GM21529 (cell line): Measurements from ENCODE around the gene SLFN13.
"Not testable (repeated sequence)": the region's sequence is repeated elsewhere in the genome, so short reads cannot be mapped to it uniquely, and the experiment has no call there.

Source experiments
- ATAC-seq: cut with Tn5 transposase; IDR thresholded peaks from one replicate; pipeline ENCODE4 v1.9.1; 2021; ENCODE audit not compliant: unreplicated experiment

SLFN13 gene, protein sequence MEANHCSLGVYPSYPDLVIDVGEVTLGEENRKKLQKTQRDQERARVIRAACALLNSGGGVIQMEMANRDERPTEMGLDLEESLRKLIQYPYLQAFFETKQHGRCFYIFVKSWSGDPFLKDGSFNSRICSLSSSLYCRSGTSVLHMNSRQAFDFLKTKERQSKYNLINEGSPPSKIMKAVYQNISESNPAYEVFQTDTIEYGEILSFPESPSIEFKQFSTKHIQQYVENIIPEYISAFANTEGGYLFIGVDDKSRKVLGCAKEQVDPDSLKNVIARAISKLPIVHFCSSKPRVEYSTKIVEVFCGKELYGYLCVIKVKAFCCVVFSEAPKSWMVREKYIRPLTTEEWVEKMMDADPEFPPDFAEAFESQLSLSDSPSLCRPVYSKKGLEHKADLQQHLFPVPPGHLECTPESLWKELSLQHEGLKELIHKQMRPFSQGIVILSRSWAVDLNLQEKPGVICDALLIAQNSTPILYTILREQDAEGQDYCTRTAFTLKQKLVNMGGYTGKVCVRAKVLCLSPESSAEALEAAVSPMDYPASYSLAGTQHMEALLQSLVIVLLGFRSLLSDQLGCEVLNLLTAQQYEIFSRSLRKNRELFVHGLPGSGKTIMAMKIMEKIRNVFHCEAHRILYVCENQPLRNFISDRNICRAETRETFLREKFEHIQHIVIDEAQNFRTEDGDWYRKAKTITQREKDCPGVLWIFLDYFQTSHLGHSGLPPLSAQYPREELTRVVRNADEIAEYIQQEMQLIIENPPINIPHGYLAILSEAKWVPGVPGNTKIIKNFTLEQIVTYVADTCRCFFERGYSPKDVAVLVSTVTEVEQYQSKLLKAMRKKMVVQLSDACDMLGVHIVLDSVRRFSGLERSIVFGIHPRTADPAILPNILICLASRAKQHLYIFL

DNA sequence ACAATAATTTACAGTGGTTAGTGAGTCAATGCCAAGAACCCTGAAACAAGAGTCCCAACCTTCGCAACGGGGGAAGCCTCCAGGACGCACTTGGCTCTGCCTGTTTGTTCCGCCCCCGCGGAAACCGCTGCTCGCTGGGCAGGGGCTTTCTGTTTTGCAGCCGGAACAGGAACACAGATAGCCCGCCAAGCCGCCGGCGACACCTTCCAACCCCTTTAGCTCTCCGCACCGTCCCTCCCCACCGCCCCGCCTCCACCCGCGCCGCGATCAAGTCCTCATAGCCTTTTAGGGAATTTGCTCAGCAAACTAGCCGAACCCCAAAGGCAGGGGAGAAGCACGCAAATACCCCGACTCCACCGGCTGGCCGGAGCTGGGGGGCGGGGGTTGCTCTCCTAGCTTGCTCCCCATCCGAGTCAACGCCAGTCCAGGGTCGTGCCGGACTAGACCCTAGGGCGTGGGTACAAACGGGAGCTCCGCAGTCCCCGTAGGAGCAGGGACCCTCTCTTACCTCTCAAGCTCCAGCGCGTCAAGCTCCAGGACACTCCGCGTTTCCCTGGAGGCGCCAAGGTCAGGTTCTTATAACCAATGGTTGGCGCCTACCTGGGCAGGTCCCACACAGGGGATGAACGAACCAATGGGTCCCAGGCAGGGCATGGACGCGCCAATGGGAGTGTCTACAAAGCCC is at the start of gene SLFN13:
Gene SLFN13, minus strand, starts transcription at position 553 of the 685 bp plus-strand sequence. CDS start 3,086 bp downstream, outside the sequence.
- peak; percentile 75 for ATAC-seq

DNA sequence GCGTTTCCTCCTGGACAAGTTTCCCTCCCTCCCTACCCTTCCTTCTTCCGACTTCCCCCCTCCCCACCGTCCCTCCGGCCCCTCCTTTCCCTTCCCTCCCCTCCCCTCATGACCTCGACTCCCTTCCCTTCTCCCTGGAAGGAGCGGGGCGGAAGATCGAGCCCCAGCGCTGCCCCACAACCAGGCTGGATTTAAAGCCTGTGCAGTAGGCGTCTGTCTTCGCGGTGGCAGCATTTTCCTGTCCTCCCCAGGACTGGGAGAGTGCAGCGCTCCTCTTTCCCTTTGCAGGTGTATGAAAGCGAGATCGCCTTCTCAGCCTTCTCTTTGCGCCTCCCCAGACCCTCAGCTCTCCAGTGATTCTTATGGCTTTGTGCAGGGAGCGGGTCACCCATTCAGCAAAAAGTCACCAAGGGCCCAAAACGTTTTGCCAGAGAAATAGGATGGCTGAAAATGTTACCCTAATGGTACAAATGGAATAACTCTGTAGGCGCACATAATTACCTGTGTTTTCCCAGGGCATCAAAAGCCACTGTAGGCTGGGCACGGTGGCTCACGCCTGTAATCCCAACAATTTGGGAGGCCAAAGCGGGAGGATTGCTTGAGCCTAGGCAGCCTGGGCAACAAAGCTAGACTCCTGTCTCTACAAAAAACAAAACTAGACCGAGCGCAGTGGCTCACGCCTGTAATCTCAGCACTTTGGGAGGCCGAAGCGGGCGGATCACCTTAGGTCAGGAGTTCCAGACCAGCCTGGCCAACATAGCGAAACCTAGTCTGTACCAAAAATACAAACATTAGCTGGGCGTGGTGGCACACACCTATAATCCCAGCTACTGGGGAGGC is 48.1 kb upstream of the SLFN13 start:
- no peak for ATAC-seq

DNA sequence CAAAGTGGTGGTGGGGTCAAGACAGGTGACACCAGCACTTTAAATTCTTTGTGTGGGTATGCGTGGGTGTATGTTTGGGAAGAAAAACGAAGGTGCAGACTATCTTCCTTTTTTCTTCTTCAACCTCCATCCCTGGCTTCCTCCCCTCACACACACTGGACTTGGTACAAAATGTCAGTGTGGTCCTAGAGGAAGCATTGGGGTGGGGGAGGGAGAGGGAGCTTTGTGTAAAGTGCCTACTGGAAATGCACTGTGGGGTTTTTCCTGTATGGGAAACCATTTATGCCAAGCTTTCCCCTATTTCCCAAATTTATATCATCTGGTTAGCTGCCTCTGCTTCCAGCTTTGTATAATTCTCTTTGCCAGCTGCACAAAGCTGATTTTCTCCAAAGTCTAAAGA is 44.5 kb upstream of the SLFN13 start:
- no peak for ATAC-seq

DNA sequence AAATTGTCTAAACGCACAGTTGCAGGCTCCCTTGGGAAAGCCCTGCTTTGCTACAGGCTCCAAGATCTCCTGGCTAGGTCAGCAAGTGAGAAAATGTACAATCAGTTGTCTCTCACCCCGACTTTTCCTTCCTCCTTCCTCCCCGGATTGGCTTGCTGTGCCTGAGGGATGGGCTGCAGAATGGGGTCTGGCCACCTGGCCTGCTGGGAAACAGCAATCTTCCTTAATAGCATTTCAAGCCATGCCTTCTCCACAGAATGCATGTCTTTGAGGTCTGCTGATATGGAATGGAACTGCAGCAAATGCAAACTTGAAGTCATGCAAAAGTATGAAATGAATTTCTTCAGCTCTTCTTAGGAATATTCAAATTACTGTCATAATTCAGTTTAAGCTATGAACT is 42.9 kb upstream of the SLFN13 start:
- no peak for ATAC-seq

DNA sequence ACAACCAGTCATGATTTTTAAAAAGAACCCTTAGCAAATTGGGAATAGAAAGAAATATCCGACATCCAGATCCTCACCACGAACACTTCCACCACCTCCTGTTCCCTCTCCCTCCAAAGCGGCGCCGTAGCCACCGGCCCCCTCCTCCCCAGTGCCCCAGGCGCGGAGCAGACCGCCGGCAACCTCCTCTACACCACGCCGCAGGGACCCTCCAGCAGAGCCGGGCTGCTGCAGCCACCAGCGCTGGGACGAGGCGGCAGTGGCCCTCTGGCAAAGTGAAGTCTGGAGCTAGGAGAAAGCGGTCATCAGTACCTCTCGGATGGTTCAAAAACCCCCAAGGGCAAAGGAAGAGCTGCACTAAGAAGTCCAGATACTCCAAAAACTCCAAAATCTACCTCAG is 41.4 kb upstream of the SLFN13 start:
- no peak for ATAC-seq

DNA sequence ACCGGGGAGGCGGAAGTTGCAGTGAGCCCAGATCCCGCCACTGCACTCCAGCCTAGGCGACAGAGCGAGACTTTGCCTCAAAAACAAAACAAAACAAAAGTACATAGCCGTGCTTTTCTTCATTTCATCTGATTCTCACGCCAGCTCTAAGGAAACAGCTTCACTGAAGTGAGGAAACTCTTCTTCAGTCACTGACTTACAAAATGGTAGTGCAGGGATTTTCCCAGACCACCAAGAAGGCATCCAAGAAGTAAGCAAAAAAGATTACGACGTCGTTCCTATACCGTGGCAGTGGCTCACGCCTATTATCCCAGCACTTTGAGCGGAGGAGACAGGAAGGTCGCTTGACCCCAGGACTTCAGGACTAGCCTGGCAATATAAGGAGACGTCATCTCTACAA is 40.4 kb upstream of the SLFN13 start:
- ATAC-seq: no peak

DNA sequence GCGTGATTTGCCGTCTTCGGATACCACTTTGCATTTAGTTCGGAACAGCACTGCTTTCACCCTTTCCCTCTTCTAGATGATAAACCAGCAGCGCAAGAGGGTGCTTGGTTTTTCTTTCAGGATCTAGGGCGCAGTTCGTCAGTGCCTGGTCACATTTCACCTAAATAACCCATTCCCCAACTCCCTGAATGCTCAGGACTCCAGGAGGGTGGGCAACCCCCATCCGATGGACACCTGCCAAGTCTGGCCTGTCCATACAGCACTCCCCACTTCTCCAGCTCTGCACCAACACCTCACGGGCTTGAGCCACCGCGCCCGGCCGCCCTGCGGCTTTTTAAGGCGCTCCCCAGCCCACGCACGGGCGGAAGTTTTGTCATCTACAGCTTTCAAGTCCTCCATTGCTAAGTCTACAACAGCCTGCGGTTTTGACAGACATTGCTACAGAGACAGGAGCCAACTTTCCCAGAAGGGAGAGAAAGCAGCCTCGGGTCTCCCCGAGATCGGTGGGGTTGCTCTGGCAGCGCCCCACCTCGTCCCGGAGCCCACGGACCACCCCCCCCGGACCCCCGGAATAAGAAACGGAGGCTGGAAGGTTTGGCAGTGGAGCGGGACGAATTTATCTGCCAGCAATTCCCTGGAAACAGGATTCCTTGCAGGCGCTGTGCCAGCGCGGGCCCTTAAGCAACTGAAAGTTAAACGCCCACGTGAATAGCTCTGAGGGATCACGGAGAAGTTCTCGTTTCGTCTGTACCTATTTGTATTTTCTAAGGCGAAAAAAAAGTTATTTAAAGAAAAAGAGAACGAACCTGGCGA is 38.6 kb upstream of the SLFN13 start:
- no peak for ATAC-seq

DNA sequence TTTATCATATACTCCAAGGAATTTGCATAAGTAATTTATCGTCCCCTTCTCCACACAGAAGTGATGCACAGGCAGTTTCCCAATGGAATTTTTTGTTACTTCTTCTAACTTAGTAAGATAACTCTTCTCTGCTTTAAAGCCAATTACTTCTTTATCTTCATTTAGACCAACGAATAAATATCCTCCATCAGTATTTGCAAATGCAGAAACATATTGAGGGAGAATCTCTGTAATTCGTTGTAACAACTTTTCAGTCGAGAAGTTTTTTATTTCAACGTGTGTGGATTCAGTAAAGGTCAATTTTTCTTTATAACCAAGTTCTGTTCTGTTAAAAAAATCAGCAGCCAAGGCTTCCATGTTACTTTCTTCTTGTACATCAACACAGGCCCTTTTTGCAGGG is 30.7 kb upstream of the SLFN13 start:
- ATAC-seq: no peak

DNA sequence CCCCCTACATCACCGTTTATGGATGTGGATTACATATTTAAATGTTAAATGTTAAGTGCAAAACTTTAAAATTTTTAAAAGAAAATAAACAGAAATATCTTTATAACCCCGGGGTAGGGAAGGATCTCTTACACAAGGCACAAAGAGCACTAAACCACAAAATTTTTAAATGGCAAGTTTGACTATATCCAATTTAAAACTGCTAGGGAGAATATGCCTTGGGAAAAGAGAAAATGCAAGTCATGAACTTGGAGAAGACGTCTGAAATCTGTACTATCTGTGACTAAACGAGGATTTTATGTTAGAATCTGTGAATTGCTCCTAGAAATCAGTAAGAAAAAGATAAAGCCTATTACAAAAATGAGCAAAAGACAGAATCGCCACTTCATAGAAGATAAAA is 28.7 kb upstream of the SLFN13 start:
- ATAC-seq: no peak

DNA sequence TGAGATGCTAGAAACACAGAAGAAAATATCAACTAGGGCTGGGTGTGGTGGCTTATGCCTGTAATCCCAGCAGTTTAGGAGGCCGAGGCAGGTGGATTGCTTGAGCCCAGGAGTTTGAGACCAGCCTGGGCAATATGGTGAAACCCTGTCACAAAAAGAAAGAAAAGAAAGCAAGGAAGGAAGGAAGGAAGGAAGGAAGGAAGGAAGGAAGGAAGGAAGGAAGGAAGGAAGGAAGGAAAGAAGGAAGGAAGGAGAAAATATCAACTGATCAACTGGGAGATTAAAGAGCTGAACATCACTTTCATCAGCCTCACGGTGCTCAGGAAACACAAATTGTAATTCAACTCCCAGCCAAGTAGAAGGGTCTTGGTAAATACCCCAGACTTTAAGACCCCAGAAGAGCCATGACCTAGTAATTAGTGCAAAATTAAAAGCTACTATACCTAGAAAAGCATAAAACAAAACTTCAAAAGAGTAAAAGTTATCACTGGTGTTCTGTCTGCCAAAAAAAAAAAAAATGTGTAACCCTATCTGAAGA is 27.8 kb upstream of the SLFN13 start:
- ATAC-seq: no peak

DNA sequence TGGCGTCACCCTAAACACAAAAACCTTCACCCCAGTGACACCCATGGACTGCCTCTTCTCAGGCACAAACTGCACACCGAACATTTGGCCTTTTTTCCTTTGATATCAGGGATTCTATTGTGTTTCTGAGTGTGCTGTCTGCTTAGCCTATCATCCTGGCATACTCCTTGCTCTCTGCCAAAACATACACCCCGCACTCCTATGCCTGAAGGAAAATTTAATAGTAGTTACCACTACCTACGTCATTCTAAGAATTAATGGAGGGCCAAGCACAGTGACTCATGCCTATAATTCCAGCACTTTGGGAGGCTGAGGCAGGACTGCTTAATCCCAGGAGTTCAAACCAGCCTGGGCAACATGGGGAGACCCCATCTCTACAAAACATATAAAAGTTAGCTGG is 19.9 kb upstream of the SLFN13 start:
- no peak for ATAC-seq

DNA sequence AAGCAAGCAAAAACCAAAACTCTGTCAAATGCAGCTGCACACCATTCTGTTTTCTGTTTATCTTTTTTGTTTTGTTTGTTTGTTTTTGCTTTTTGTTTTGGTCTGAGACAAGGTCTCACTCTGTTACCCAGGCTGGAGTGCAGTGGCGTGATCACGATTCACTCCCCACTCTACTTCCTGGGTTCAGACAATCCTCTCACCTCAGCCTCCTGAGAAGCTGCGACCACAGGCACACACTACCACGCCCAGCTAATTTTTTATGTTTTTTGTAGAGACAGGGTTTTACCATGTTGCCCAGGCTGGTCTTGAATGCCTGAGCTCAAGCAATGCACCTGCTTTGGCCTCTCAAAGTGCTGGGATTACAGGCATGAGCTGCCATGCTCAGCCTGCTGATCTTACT is 19.3 kb upstream of the SLFN13 start:
- no peak for ATAC-seq

DNA sequence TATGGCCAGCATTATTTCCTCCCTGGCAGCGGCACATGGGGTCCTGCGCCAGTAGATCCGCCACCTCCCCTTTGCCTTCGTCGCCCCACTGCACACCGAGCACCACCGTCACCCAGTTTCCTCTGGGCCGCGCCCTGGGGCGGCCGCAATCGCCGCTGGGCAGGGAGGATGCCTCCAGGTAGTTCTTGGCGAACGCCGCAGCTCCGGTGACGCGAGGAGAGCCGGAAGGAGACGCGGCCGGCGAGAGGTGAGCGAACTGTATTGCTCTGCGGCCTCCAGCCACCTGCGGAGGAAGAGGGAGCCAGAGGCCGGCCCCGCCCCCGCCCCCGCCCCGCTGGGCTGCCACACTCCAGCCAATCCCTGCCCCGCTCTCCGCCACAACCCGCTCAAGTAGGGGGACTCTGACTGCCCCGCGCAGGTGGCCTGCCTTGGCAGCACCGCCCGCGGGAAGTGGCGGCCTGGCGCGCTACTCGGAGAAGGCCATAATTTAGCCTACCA is 11.8 kb upstream of the SLFN13 start:
- ATAC-seq: peak; percentile 83

DNA sequence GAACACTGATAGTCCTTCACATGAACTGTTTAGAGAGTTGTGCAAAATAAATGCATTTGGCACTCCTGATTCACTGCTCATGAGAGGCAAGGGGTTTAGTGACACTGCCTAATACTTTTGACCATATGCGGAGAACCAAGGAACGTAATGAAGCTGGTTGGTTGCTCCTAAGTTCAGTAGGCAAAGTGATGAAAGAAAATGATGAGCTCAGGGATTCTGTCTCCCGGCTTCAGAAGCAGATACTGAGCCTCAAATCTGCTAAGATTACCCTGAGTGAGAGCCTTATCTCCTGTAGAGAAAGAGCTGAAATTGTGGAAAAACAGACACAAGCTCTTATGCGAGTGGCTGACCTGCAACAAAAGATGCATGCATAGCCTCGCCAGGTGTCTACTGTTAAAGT is 5.5 kb upstream of the SLFN13 start:
- ATAC-seq: not testable (repeated sequence)

DNA sequence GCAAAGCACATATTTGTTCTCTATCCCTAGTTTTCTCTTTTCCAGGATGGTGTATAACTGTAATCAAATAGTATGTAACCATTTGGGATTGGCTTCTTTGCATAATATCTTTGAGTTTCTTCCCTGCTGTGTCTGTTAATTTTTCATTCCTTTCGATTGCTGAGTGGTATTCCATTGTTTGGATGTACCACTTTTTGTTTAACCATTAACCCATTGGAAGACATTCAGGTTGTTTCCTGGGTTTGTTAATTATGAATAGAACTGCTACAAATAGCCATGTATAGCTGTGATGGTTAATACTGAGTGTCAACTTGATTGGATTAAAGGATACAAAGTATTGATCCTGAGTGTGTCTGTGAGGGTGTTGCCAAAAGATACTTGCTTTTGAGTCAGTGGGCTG is 4.6 kb upstream of the SLFN13 start:
- no peak for ATAC-seq

DNA sequence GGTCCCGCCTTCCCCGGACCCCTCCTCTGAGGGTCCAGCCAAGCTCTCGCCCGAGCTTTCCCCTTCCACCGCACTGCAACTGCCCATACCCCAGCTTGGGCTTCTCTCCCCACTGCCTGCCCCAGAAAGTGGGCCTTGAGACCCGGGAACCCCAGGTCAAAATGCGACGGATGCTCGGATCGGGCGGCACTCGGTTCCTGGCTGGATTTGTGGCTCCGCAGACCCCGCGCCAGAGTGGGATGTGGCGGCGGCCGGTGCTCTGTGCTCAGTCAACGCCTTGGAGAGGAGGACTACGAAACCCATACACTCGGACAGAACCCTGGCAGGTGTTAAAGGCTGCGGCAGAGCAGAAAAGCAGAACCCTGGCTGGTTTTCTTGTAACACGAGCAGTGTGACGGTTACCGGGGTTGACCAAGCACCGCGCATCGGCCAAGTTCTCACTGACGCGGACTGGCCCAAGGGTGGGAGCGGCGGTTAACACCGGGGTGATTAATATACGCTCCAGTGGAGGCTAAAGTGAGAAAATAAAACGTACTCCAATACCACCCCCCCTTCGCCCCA is 885 bp upstream of the SLFN13 start:
- ATAC-seq: no peak

DNA sequence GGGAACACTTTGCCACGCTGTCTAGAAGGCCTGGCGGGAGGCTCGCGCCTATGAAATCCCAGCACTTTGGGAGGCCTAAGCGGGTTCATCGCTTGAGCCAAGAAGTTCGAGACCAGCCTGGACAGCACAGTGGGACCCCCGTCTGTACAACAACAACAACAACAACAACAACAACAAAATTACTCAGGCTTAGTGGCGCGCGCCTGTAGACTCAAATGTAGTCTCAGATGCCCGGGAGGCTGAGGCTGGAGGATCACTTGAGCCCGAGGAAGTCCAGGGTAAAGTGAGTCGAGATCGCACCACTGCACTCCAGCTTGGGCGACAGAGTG is 297 bp upstream of the SLFN13 start:
- ATAC-seq: no peak

DNA sequence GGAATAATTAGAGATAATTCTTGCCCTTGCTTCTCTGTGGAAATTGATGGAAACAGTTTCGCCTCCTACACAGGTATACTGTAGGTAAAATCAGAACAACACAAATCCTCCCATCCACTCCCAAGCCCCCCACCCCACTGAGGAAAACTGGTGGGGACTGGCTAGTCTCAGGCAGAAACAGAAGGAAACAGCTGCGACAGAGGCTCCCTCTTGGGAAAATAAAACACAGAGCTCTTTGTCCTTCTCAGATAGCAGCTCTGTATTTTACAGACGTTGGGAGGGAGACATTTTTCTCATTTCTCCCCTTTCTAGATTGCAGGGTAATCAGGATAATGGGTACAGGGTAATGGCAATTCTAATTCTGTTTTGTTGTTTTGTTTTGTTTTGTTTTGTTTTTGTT is 1.1 kb downstream of the SLFN13 start:
- ATAC-seq: no peak

DNA sequence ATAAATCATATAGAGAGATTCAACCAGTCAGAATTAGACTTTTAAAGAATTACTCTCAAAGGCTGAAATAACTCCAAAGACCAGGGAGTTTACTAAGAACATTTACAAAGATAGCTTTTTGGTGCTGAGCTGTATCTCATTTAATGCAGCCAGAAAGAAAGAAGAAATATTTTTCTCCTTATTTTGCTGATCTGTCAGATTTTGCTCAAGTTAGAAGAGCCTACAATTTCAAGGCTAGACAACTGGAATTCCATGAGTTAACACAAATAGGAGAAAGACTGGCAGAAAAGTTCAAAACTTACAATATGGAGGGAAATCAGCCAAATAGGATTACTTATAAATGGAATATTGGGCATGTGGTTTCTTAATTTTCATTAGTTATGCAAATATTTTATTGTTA is 10.1 kb downstream of the SLFN13 start:
- ATAC-seq: no peak
